HG03571 (cell line): ENCODE results near the gene ROBO2.

Experiments used
- ATAC-seq: cut with Tn5 transposase; IDR thresholded peaks from one replicate; pipeline ENCODE4 v1.9.1; 2021; ENCODE audit not compliant: unreplicated experiment

ROBO2 gene, protein sequence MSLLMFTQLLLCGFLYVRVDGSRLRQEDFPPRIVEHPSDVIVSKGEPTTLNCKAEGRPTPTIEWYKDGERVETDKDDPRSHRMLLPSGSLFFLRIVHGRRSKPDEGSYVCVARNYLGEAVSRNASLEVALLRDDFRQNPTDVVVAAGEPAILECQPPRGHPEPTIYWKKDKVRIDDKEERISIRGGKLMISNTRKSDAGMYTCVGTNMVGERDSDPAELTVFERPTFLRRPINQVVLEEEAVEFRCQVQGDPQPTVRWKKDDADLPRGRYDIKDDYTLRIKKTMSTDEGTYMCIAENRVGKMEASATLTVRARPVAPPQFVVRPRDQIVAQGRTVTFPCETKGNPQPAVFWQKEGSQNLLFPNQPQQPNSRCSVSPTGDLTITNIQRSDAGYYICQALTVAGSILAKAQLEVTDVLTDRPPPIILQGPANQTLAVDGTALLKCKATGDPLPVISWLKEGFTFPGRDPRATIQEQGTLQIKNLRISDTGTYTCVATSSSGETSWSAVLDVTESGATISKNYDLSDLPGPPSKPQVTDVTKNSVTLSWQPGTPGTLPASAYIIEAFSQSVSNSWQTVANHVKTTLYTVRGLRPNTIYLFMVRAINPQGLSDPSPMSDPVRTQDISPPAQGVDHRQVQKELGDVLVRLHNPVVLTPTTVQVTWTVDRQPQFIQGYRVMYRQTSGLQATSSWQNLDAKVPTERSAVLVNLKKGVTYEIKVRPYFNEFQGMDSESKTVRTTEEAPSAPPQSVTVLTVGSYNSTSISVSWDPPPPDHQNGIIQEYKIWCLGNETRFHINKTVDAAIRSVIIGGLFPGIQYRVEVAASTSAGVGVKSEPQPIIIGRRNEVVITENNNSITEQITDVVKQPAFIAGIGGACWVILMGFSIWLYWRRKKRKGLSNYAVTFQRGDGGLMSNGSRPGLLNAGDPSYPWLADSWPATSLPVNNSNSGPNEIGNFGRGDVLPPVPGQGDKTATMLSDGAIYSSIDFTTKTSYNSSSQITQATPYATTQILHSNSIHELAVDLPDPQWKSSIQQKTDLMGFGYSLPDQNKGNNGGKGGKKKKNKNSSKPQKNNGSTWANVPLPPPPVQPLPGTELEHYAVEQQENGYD (N-terminal part only)

DNA sequence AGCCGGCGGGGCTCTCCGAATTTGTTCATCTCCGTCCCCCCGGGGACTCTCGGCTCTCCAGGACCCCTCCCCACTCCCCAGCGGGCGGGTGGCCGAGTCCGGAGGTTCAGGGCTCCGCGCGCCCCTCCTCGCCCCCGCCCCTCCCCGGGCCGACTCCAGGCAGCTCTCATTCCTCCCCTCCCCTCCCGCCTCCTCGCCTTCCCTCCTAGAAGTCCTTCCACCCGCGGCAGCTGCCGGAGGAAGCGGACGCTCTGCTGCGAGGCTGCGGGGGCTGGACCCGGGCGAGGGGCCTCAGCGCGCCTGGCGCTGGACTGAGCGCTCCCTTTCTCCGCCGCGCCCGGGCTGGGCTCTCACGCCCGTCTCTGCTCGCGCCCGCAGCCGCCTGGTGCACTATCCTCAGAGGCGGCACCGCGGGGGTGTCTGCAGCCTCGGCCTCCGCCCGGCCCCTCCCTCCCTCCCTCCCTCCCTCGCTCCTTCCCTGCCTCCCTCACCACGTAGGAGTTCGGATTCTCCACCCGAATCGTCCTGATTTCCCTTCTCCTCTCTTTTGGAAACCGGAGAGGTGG lies at the start of gene ROBO2:
ROBO2 (plus strand) TSS at position 494 of the 566 bp plus-strand sequence. CDS start 687 bp downstream, outside the sequence.
- no peak for ATAC-seq

DNA sequence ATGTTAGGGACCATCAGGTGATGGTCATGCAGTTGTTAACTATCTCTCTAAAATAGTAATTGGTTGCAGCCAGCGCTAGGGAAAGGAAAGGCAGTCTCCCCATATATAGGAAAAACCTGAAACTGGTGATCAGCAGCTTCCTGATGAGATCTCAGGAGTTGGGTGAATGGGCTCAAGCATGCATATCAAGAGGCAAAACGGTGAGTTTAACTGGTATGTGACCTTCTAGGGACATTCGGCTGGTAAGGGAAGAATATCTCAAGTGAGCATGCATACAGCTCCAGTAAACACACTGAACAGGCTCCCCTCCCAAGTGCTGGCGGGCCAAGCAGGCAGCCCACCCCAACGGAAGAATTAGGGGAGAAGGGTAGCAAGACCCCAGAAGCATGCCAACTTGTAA lies 49.3 kb upstream of the ROBO2 start:
- no peak for ATAC-seq

DNA sequence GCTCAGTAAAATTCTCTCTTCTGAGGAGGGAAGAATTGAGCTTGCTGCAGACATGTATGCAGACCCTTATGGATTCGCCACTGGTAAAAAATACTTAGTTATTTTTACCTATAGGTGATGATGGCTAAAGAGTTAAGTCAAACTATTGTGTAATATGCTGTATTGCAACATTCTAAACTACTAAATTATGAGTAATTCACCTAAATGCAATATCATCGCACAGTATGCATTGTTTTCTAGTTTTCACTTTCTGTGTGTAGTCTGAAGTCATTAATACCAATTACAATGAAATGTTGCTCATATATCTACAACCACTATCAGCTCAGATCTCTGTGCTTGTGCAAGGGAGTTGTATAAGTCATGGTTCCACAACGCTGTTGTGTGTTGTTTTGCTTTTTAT lies 48.7 kb upstream of the ROBO2 start:
- no peak for ATAC-seq

DNA sequence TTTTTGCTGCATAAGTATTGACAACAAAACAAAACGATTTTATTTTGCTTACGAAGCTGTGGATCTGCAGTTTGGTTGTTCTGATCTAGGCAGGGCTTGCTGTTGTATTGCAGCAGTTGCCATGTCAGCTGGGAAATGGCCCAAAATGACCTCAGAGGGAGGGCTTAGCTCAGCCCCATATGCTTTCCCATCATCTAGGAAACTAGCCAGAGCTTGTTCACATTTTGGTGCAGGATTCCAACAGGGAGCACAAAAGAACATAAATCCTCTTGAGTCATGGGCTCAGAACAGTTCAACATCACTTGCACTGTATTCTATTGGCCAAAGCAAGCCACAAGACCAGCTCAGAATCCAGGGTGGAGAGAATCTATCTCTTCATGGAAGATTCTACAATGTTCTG lies 42.2 kb upstream of the ROBO2 start:
- ATAC-seq: no peak

- no peak for ATAC-seq
Measured at GRCh38 chr3:76998555-76998954, 41.3 kb upstream of the ROBO2 start.

DNA sequence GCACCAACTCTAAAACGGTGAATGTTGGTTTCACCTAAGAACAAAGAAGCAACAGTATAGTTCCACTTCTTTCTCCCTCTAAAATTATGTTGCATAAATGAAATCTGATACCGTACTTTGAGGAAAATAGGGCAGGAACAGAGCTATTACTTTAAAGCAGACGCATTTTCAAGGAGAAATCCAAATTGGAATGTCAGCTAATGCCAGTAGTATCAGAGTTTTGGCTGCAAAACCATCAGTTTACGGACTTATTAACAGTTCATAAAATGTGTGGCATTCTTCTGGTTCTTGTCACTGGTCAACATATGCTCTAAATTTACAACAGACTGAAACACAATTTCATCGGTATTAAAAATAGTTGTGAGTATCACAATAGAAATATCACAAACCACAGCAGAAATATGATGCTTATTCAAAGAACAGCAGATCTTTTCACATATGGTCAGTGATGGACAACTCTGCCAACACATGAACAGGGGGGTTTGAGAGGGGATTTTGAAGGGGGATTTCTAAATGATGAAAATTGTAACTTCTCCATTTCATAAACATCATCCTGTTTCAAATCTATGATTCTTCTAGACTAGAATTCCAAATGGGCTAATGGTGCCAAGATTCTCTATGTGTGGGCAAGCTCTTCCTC lies 38.7 kb upstream of the ROBO2 start:
- ATAC-seq: no peak

- no peak for ATAC-seq
Measured at GRCh38 chr3:77014226-77014625, 25.7 kb upstream of the ROBO2 start.

- no peak for ATAC-seq
Measured at GRCh38 chr3:77025471-77025870, 14.4 kb upstream of the ROBO2 start.

- no peak for ATAC-seq
Measured at GRCh38 chr3:77026904-77027634, 12.8 kb upstream of the ROBO2 start.

DNA sequence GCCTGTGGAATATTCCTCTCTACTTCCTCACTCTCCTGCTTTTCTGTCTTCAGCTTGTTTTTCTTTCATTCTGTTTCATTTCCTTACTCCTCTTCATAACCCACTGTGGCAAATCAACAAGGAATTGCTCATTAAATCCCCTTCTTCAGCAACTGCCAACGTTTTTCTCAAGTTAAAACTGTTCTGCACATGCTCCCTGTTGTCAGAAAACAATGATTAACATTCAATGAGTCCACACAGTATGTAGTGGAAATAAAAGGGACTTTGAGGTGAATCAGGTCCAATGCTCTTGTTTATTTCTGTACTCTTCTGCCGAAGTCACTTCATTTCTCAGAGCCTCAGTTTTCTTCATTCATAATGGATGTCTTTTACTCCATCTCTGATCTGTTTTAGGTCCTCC lies 11.9 kb upstream of the ROBO2 start:
- ATAC-seq: no peak

DNA sequence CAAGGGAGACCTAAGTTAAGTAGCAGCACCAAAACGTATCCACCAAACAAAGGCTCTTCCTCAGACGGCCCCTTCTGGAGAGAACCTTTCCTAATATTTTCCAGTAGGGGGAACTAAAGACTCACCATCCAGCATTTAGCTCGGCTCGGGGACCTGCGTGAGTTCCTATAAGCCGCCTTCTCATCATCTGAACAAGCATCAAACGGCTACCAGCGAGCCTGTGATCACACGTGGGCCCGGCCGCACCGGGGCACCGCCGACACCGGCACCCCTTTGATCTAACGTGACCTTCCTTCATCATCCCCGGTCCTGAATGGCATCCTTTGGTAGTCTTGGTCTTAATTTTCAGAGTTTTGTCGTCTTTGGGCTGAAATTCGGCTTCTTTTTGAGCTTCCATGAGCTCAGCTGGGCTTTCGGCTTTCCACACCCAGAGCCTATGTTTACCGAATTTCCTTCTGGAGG lies 1.4 kb upstream of the ROBO2 start:
- no peak for ATAC-seq

GRCh38 chr3:77038930-77039605 lies 831 bp upstream of the ROBO2 start:
- ATAC-seq: no peak

- ATAC-seq: no peak
Measured at GRCh38 chr3:77040216-77040615, 317 bp downstream of the ROBO2 start.

GRCh38 chr3:77040926-77041722 lies 1.2 kb downstream of the ROBO2 start:
- no peak for ATAC-seq

GRCh38 chr3:77041811-77042210 lies 1.9 kb downstream of the ROBO2 start:
- ATAC-seq: no peak

GRCh38 chr3:77042343-77042742 lies 2.4 kb downstream of the ROBO2 start:
- ATAC-seq: no peak

DNA sequence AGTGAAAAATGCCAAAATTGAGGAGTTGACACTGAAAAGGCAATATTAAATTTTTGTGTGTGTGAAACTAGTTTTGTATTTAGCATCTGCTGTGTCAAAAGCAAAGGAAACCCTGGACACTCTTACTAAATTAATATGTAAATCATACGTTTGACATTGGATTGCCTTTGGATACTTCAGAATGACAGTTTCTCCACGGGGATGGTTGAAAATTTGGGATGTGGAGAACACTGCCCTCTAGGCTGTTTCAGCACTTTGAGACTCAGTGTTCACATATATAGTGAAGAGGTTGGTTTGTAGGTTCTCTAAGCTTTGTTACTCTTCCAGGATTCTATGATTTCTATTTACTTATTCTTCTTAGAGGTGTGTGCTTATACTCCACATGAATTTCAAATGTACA lies 3.0 kb downstream of the ROBO2 start:
- no peak for ATAC-seq

DNA sequence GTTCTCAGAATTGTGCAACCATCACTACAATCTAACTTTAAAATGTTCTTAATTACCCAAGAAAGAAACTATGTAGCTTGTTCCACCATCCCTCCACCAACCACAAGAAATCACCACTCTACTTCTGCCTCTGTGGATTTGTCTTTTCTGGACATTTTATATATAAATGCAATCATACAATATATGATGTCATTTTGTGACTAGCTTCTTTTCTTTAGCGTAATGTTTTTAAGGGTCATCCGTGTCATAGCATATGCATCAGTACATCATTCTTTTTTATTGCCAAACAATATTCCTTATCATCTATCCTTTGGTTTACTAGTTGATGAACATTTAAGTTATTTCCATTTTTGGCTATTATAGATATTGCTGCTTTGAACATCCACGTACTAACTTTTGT lies 5.8 kb downstream of the ROBO2 start:
- ATAC-seq: no peak

- ATAC-seq: no peak
Measured at GRCh38 chr3:77048186-77048585, 8.3 kb downstream of the ROBO2 start.
